GM21367 (cell line): ENCODE results near the gene ANKRD23.
"Not testable (repeated sequence)": the region's sequence is repeated elsewhere in the genome, so short reads cannot be mapped to it uniquely, and the experiment has no call there.

Experiments
- ATAC-seq: cut with Tn5 transposase; IDR thresholded peaks from one replicate; pipeline ENCODE4 v1.9.1; 2021; ENCODE audit not compliant: unreplicated experiment

The ANKRD23 gene

GRCh38 chr2:96843538-96844268 lies at the start of gene ANKRD23:
TSS of gene ANKRD23 (minus strand) at chr2:96844021. CDS start at chr2:96843992, 29 bp downstream.
- no peak for ATAC-seq

DNA sequence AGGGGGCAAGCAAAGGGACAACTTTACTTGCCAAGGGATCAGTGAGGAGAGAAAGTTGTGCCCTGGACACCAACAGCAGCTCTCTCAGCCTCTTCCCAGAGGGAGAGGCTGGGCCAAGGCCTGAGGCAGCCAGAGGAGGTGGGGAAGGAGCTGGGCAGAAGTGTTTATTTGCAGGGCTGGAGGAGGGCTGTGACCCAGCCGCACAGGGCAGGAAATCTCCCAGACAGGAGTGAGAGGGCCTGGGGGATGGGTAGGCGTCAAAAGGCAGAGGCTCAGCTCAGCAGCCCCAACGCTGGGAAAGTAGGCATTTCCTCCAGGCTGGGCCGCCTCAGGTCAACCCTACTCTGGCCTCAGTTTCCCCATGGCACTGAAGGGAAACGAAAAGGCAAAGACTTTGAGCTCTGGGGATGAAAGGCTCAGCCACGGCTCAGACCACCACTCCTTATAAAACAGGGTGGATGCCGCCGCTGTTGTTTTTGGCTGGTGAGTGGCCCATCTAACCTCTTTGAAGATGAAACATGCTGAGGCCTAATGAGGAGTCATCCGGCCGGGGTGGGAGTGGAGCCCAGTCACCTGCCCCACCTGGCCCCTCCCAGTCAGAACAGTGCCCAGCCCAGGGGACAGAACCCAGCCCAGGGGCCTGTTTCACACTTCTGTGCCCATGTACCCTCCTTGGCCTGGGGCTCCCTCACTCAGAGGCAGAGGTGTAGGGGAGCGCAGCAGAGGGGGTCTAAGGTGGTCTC lies 47.9 kb upstream of the ANKRD23 start:
- no peak for ATAC-seq

GRCh38 chr2:96890726-96891385 lies 47.0 kb upstream of the ANKRD23 start:
- no peak for ATAC-seq

- no peak for ATAC-seq
Observed at GRCh38 chr2:96890252-96890651, 46.4 kb upstream of the ANKRD23 start.

DNA sequence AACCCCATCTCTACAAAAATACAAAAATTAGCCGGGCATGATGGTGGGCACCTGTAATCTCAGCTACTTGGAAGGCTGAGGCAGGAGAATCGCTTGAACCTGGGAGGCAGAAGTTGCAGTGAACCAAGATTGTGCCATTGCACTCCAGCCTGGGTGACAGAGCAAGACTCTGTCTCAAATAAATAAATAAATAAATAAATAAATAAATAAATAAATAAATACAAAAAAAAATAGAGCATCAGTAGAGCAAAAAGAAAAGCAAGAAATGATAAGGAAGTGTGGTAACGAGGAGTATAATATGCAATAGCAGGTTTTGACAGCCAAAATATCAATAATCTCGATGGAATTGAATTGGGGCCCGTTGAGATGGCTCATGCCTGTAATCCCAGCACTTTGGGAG lies 45.7 kb upstream of the ANKRD23 start:
- ATAC-seq = not testable (repeated sequence)

GRCh38 chr2:96888072-96889011 lies 44.5 kb upstream of the ANKRD23 start:
- ATAC-seq = no peak

GRCh38 chr2:96887493-96888012 lies 43.7 kb upstream of the ANKRD23 start:
- ATAC-seq = no peak

DNA sequence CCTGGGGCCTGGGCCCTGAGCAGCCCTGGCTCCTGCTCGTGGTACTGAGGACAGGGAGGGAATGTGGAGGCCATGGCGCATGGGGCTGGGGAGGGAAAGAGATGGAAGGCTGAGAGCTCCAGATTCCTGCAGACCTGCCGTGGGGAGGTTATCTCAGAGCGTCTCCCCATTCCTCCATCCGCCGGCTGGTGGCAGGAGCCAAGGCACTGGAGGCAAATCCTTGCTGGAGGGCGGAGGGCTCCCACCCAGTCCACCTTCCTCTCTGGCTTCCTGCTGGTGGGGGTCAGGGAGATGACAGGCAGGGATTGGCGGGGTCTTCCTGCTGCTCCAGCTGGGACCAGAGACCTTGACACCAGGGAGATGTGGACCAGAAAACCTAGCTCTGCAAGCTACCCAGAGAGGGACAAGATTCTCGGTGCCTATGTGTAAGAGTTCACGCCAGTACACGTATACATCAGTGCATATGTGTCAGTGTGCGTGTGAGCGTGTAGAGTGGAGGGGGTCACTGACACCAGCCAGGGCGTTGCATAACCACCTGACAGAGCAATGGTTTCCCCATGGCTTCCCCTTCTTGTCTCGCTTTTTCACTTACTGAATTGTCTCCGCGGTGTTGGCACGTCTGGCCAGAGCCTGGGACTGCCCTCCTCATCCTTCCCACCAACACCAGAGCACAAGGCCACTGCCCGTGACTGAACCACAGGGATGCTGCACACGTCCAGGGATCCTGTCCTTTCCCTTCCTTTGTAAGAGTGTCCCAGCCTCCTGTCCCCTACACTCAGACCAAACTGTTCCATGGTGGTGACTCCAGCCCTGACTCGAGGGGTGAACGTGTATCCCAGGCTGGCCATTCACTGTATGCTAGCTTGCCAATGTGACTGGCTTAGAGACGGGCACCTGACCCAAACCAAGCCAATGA lies 41.9 kb upstream of the ANKRD23 start:
- no peak for ATAC-seq

DNA sequence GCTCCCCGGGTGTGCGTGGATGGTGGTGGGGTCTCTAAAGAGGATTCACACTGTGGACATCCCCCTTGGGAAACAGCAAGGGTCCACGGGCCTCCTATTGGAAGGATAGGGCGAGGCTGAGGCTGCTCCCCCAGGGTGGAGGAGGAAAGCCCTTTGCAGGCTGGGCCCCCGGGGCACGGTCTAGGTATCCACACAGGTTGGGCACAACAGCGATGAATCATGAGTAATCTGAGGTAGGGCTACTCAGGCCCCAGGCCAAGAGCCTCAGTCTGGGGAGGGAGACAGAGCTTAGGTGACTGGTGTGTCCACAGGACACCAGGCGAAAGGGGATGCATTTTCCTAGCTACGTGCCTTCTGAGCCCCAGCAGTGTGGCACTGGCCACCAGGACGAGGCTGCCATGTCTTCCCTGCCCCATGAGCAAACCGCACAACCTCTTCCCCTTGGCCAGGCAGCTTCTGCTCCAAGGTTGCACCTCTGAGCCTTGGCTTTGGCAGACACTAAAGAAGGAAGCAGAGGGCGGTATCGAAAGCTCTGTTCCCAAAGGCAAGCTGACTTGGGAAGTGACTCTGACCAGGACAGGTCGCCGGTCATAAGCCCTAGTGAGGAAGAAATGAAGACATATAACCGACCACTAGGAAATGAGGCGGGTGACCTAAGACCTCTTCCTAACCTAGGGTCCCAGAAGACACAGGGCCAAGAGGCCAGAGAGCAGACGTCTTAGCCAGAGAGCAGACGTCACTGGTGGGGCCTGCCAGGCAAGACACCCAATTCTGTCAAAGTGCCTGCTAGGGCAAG lies 40.7 kb upstream of the ANKRD23 start:
- no peak for ATAC-seq

DNA sequence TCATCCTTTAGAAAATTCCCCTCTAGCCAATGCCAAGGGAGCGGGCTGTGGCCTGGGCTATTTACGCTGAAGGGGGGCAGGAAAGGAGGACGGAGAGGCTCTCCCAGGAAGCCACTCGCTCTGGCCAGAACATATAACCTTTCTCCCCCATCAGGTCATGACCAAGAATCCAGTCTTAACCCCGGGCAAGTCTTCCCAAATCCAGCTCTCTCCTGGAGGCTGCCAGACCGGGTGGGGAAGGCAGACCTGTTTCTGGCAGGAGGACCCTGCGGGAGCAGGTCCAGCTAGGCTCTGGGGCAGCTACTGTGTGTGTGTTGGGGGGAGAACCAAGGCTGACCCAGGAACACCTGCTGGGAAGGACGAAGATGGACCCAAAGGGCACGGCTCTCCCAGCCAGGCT lies 39.5 kb upstream of the ANKRD23 start:
- ATAC-seq = no peak

- no peak for ATAC-seq
Observed at GRCh38 chr2:96882906-96883305, 39.1 kb upstream of the ANKRD23 start.

DNA sequence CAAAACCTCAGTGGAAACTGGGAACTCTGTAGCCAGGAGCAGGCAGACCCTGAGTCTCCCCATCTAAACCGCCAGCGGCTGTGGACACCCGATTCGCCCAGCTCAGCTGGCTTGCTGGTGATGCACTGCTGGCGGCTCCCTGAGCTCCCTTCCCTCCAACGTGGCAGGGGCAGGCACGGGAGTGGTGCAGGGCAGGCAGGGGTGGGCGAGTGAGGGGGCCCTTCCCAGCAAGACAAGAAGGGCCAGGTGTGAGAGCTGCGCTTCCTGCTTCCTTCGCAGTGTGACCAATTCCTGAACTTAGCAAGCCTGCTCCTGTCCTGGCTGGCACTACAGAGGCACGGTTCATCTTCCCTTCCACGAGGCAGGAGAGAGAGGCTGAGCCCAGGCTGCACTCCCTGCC lies 38.4 kb upstream of the ANKRD23 start:
- ATAC-seq = no peak

DNA sequence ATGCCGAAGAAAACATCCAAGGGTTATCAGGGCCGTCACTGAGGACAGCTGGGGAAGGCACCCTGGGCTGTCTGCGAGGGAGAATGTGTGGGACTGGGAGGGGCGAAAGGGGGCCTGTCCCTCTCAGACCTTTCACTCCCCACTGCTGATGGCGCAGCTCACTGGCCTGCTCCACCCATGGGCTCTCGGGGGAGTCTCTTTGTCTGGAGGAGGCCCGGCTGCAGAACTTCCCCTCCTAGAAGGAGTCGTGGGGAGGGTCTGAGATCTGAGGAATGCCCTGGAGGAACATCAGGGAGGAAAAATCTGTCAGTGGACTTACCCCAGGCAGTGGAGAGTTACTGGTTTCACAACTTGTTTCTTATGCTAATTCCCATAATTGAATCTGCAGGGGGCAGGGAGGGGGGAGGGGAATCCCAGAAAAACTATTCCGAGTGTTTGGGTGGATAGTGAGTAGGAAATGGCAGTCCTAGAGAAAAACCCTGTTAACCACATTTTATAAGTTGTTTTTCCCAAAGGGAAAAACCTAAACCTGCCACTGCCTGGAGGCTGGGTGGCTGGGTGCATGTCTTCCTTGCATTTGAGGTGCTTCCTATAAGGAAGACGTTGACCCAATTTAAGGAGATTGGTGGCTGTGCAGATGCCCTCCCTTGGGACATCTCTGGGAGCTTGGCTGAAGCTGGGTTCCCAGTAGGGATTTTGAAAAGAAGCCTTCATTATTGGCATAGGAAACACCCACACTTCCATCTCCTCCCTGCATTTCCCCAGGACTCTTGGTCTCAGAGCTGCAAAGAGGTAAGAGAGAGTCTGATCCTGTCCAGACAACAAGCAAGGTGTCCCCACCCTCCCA lies 37.8 kb upstream of the ANKRD23 start:
- no peak for ATAC-seq

DNA sequence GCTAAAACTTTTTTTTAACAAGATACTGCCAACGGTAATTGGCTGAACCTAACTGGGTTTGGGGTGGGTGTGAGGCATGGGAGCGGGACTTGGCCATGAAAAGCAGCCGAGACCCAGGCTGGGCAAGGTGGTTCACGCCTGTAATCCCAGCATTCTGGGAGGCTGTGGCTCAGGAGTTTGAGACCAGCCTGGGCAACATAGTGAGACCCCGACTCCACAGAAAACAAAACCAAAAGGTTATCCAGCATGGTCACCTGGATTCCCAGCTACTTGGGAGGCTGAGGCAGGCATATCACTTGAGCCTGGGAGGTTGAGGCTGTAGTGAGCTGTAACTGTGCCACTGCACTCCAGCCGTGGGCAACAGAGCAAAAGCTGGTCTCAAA lies 37.1 kb upstream of the ANKRD23 start:
- ATAC-seq = no peak

GRCh38 chr2:96879545-96880040 lies 35.8 kb upstream of the ANKRD23 start:
- ATAC-seq = no peak

DNA sequence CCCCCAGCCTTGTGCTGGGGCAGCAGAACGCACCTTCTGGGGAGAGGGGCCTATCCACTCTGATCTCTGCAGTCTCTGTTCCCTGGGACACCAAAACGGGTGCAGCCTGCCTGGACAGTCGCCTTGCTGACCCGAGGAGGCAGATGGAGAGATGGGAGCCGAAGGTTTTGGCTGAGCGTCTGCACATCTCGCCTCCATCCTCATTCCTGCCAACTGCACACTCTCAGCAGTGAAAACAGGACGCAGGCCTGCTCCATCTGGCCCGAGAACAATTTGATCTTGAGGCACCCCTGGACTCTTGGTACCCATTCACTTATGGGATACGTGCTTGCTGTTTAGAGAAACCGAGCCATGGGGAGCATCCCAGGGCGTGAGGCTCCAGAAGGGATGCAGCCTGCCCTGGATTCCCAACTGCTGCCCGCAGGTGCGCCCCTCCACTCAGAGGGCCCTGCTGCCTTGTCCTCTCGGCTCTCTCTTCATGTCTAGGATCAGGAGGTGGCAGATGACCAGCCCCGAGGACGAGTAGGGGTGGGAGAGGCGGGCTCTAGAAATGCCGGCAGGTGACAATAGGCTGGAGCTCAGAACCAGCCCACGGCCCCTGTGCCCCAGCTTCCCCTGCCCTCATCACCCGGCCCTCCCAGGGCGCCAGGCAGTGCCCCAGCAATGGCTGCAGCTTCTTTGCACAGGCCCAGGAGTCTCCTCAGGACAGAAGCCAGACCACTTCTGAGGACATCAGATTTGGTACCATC lies 35.1 kb upstream of the ANKRD23 start:
- no peak for ATAC-seq

- no peak for ATAC-seq
Observed at GRCh38 chr2:96878171-96878570, 34.4 kb upstream of the ANKRD23 start.
